Effector memory CD8-positive, alpha-beta T cell (primary cell): ENCODE data around the gene UBE2J1.
A peak's percentile ranks its signal among the peaks of the same experiment; 100 is the strongest.
"Not testable (repeated sequence)": the region's sequence is repeated elsewhere in the genome, so short reads cannot be mapped to it uniquely, and the experiment has no call there.

Experiments used
- ATAC-seq: fragments of 150-1000 bp; cut with Tn5 transposase; replicated peaks from 2 replicates; pipeline ENCODE4 v1.10.0; 2021; ENCODE audit warnings: mild to moderate bottlenecking, moderate library complexity
- DNase-seq, 3 experiments: peaks; one replicate each; pipeline ENCODE4 v3.0.0; 2021
- H3K27ac Mint-ChIP-seq, 2 donors: one replicate each; pipeline ENCODE4 v1.8.0; 2022; ENCODE audit warnings: mild to moderate bottlenecking in 2 of 2, mixed read lengths in 2 of 2, moderate library complexity in 2 of 2
- H3K27me3 Mint-ChIP-seq, 2 donors: one replicate each; pipeline ENCODE4 v1.8.0; 2022; ENCODE audit warnings: mixed read lengths in 2 of 2
- H3K36me3 Mint-ChIP-seq: one replicate; pipeline ENCODE4 v1.8.0; 2022; ENCODE audit warnings: mild to moderate bottlenecking, moderate library complexity, mixed read lengths; ENCODE audit not compliant: insufficient read depth
- H3K4me1 Mint-ChIP-seq, 2 donors: one replicate each; pipeline ENCODE4 v1.8.0; 2022; ENCODE audit warnings: low read depth in 2 of 2, mixed read lengths in 2 of 2
- H3K4me3 Mint-ChIP-seq, 2 donors: one replicate each; pipeline ENCODE4 v1.8.0; 2022; ENCODE audit warnings: mild to moderate bottlenecking in 2 of 2, mixed read lengths in 2 of 2, moderate library complexity in 2 of 2
- H3K9me3 Mint-ChIP-seq, 2 donors: one replicate each; pipeline ENCODE4 v1.8.0; 2022; ENCODE audit warnings: mixed read lengths in 2 of 2

UBE2J1 gene

DNA sequence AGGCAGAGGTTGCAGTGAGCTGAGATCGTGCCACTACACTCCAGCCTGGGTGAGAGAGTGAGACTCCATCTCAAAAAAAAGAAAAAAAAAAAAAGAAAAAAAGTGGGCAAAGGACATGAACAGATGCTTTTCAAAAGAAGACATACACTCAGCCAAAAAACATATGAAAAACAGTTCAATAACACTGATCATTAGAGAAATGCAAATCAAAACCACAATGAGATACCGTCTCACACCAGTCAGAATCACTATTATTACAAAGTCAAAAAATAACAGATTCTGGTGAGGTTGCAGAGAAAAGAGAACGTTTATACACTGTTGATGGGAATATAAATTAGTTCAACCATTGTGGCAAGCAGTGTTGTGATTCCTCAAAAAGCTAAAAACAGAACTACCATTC is 48.0 kb downstream of the UBE2J1 start:
- H3K9me3 Mint-ChIP-seq, DNase-seq, H3K4me3 Mint-ChIP-seq, H3K4me1 Mint-ChIP-seq, H3K36me3 Mint-ChIP-seq, ATAC-seq, H3K27me3 Mint-ChIP-seq, H3K27ac Mint-ChIP-seq: not testable (repeated sequence)

DNA sequence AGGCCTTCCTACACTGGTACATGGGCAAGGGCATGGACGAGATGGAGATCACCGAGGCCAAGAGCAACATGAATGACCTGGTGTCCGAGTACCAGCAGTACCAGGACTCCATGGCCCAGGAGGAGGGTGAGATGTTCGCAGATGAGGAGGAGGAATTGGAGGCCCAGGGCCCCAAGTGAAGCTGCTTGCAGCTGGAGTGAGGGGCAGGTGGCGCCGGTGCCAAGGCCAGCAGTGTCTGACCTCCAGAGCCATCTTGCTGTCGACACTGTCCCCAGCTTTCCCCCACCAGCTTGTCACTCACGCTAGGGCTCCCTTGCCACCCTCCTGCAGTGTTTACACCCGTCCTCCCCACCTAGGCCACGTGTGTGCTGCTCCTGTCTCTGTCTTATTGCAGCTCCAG is 49.6 kb downstream of the UBE2J1 start:
- H3K4me1 Mint-ChIP-seq: peaks cover 11 to 13% of the 10 kb centered on the region in 2 donors
- H3K27me3 Mint-ChIP-seq: no peaks in the 10 kb centered on the region
- H3K36me3 Mint-ChIP-seq: no peaks in the 10 kb centered on the region
- H3K27ac Mint-ChIP-seq: no peak overlapping the region
- no peak for DNase-seq
- H3K4me3 Mint-ChIP-seq: no peak overlapping the region
- ATAC-seq: no peak
- H3K9me3 Mint-ChIP-seq: no peaks in the 10 kb centered on the region

DNA sequence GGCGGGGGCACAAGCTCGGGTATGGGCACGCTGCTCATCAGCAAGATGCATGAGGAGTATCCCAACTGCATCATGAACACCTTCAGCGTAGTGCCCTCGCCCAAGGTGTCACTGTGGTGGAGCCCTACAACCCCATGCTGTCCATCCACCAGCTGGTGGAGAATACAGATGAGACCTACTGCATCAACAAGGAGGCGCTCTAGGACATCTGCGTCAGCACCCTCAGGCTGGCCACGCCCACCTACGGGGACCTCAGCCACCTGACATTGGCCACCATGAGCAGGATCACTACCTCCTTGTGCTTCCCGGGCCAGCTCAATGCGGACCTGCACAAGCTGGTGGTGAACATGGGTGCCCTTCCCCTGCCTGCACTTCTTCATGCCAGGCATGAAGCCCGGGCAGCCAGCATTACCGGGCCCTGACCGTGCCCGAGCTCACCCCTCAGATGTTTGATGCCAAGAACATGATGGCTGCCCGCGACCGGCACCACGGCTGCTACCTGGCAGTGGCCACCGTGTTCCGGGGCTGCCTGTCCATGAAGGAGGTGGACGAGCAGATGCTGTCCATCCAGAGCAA is 50.2 kb downstream of the UBE2J1 start:
- Mint-ChIP-seq H3K27me3 (no peaks in the 10 kb centered on the region), H3K27ac (no peak overlapping the region), H3K36me3 (no peaks in the 10 kb centered on the region), H3K4me3 (no peak overlapping the region), H3K4me1 (peaks cover 11 to 17% of the 10 kb centered on the region in 2 donors), H3K9me3 (no peaks in the 10 kb centered on the region)
- DNase-seq (no peak), ATAC-seq (no peak)

DNA sequence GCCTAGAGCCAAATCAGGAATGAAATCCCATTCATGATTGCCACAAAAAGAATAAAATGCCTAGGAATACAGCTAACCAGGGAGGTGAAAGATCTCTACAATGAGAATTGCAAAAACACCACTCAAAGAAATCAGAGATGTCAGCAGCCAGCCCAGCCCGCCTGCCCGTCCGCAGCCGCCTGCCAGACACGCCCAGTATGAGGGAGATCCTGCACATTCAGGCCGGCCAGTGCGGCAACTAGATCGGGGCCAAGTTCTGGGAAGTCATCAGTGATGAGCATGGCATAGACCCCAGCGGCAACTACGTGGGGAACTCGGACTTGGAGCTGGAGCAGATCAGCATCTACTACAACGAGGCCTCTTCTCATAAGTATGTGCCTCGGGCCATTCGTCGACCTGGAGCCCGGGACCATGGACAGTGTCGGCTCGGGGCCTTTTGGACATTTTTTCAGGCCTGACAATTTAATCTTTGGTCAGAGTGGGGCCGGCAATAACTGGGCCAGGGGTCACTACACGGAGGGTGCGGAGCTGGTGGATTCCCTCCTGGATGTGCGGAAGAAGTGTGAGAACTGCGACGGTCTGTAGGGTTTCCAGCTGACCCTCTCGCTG is 50.8 kb downstream of the UBE2J1 start:
- Mint-ChIP-seq H3K27me3 (no peaks in the 10 kb centered on the region), H3K27ac (no peak overlapping the region), H3K4me1 (peaks cover 11 to 17% of the 10 kb centered on the region in 2 donors), H3K4me3 (no peak overlapping the region), H3K36me3 (no peaks in the 10 kb centered on the region), H3K9me3 (no peaks in the 10 kb centered on the region)
- no peak for ATAC-seq
- no peak for DNase-seq

DNA sequence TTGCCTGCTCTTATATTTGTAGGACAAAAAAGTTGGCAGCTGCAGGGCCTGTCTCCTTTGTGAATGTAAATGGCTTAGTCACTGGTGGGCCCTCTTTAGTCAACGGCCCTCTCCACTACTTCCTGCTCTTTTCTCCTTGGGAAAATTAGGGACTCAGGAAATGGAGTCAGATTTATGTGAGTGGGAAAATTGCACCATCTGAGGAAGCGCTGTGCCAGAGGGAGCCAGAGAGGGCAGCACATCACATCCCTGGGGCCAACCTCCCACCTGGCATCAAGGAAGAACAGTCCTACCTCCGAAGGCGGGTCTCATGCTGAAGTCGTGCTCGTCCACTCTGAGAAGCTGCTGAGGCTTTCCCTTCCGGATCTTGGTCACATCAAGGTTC is 53.1 kb downstream of the UBE2J1 start:
- Mint-ChIP-seq H3K36me3 (no peaks in the 10 kb centered on the region), H3K4me3 (no peak overlapping the region), H3K4me1 (peaks cover 11 to 17% of the 10 kb centered on the region in 2 donors), H3K27ac (peak overlapping the region; percentile 84 to 86), H3K9me3 (no peaks in the 10 kb centered on the region), H3K27me3 (no peaks in the 10 kb centered on the region)
- no peak for DNase-seq
- no peak for ATAC-seq

DNA sequence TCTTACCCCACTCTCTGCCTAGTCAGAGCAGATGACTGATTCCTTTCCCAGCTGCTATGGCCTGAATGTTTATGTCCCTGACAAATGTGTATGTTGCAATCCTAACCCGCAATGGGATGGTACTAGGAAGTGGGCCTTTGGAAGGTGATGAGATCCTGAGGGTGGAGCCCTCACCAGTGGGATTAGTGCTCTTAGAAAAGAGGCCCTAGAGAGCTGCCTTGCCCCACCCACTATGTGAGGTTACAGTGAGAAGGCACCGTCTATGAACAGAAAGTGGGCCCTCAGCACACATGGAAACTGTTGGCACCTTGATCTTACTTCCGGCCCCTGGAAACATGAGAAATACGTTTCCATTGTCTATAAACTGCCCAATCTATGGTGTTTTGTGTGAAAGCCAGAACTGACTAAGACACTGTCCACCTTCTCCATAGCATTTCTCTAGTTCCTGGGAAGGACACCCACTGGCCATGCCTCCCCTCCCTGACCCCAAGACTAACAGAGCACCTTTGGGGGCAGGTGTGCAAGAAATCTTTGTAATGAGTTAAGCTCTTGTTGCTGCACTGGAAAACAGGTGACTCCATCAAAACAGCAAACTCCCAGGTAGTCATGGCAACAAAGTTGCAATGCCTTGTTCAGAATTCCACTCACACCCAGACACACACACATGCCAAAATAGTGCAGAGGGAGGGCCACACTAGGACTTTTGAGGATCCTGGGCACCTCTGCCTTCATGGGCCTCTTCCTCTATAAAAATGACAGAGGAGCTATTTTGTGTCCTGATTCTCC is 53.6 kb downstream of the UBE2J1 start:
- ATAC-seq: peak; percentile 51

DNA sequence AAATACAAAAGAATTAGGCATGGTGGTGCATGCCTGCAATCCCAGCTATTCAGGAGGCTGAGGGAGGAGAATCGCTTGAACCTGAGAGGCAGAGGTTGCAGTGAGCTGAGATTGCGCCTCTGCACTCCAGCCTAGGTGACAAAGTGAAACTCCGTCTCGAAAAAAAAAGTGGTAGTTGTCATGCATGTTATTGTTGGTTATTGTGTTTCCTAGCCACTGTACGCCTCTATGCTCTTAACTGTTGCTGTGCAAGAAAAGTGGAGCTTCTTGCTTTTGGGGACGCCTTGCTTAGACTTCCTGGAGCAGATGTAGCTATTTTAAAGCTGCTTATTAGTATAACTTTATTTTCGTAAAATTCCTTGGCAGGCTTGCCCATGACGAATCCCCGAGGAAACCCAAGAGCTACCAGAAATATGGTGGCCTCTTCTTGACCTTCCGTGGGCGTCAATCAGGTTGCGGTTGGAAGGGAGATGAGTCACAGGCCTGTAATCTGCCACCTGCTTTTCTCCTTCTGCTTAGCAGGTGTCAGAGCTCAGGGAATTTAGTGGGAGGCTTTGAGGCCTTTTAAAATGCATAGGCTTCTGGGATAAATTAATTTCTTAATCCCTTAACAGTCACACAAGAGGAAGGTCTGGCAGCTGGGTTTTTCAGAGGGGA is 54.7 kb downstream of the UBE2J1 start:
- Mint-ChIP-seq H3K4me1 (peaks cover 11 to 17% of the 10 kb centered on the region in 2 donors), H3K36me3 (no peaks in the 10 kb centered on the region), H3K4me3 (peak overlapping the region; percentile 59 to 69), H3K9me3 (no peaks in the 10 kb centered on the region), H3K27me3 (no peaks in the 10 kb centered on the region), H3K27ac (peak overlapping the region; percentile 84 to 86)
- DNase-seq: peak; percentile 24 to 47 (median 29)
- peak; percentile 83 for ATAC-seq

More for the DNA sequence above, 53.6 kb downstream of the UBE2J1 start:
- Mint-ChIP-seq H3K4me1 (peaks cover 11 to 17% of the 10 kb centered on the region in 2 donors), H3K9me3 (no peaks in the 10 kb centered on the region), H3K27ac (peak overlapping the region; percentile 84 to 86), H3K36me3 (no peaks in the 10 kb centered on the region), H3K27me3 (no peaks in the 10 kb centered on the region), H3K4me3 (peak overlapping the region; percentile 42 to 56)
- DNase-seq: peak in 1 of 3 experiments; percentile 38

DNA sequence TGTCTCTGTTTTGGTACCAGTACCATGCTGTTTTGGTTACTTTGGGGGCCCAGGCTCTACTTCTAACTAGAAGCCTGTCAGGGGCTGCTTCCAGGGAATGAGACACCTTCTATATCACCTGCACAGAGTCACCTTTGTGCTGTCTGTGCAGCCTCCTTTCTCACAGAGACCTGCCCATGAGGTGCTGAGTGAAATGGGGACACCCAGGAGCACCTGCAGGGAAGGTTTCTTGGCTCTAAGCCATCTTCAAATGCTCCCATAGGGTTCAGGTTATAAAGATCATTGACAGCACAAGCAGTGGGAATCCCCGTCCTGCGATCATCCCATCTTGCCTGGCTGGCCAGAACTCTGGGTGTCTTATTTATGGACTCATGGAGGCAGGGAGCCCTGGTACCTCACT is 56.5 kb downstream of the UBE2J1 start:
- DNase-seq: no peak
- no peaks in the 10 kb centered on the region for H3K27me3 Mint-ChIP-seq
- peaks cover 11 to 17% of the 10 kb centered on the region in 2 donors for H3K4me1 Mint-ChIP-seq
- H3K27ac Mint-ChIP-seq: no peak overlapping the region
- no peaks in the 10 kb centered on the region for H3K36me3 Mint-ChIP-seq
- no peak overlapping the region for H3K4me3 Mint-ChIP-seq
- H3K9me3 Mint-ChIP-seq: no peaks in the 10 kb centered on the region
- no peak for ATAC-seq

DNA sequence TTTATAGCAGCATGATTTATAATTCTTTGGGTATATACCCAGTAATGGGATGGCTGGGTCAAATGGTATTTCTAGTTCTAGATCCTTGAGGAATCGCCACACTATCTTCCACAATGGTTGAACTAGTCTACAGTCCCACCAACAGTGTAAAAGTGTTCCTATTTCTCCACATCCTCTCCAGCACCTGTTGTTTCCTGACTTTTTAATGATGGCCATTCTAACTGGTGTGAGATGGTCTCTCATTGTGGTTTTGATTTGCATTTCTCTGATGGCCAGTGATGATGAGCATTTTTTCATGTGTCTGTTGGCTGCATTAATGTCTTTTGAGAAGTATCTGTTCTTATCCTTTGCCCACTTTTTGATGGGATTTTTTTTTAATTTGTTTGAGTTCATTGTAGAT is 57.4 kb downstream of the UBE2J1 start:
- not testable (repeated sequence) for H3K27ac Mint-ChIP-seq, H3K4me3 Mint-ChIP-seq, H3K27me3 Mint-ChIP-seq, H3K9me3 Mint-ChIP-seq, ATAC-seq, DNase-seq, H3K36me3 Mint-ChIP-seq
- H3K4me1 Mint-ChIP-seq: peaks cover 11 to 17% of the 10 kb centered on the region in 2 donors

DNA sequence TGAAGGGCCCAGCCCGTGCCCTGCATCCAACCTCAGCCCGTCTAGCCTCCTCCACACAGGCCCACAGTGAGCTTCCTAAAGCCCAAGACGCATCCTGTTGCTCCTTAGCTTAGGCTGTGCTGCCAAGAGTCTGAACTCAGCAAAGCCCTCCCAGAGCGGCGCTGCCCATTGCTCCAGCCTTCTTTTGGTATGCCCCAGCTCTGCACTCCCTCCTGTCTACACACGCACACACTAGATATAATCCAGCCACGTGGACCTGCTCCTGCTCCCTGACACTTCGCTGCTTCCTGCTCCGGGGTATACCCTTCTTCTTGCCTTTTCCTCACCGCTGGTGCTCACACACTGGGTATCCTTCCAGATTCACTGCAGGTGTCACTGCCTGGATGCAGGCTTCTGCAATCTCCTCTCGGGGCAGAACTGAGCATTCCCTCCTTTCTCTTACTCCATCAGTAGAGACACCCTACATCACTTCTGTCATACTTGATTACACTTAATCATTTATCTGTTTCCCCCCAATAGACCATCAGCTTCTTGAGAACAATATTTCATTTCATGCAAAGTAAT is 61.2 kb downstream of the UBE2J1 start:
- DNase-seq: no peak
- Mint-ChIP-seq H3K36me3 (no peaks in the 10 kb centered on the region), H3K27ac (no peak overlapping the region), H3K4me3 (no peak overlapping the region), H3K27me3 (no peaks in the 10 kb centered on the region), H3K4me1 (no peaks in the 10 kb centered on the region), H3K9me3 (no peaks in the 10 kb centered on the region)
- ATAC-seq: no peak

DNA sequence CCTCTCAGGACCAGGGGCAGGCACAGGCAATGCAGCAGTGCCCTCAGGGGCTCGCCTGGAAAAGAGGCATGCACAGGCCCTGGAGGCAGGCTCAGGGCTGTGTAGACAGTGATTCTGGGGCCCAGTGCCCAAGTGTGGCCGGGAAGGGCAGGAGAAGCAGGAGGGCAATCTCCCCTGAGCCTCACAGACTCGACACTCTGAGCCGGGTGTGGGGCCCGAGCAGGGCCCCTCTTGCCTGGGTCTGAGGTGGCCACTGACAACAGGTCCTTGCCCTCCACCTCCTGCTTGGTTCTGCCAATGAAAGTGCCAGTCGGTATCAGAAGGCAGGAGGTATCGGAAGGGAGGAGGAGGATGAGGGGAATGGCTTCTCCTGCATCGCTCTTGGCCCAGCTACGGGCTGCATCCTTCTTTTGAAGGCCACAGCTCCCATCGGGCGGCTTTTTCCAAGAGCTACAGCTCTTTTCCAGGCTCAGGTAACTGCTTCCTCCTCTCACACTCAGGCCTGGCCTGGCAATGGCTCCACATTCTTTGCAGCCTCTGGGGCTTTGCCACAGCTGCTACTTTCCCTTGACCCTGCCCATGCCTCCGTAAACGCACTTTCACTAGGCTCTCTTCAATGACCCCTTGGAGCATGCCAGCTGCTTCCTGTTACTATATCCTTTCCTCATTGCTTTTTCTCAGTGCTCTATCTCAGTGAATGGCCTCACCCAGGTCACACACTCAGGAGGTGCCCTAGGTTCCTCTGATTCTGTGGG is 61.9 kb downstream of the UBE2J1 start:
- H3K36me3 Mint-ChIP-seq: no peaks in the 10 kb centered on the region
- H3K27me3 Mint-ChIP-seq: no peaks in the 10 kb centered on the region
- no peak overlapping the region for H3K4me3 Mint-ChIP-seq
- no peak overlapping the region for H3K27ac Mint-ChIP-seq
- no peaks in the 10 kb centered on the region for H3K4me1 Mint-ChIP-seq
- ATAC-seq (no peak), DNase-seq (no peak)
- no peaks in the 10 kb centered on the region for H3K9me3 Mint-ChIP-seq

DNA sequence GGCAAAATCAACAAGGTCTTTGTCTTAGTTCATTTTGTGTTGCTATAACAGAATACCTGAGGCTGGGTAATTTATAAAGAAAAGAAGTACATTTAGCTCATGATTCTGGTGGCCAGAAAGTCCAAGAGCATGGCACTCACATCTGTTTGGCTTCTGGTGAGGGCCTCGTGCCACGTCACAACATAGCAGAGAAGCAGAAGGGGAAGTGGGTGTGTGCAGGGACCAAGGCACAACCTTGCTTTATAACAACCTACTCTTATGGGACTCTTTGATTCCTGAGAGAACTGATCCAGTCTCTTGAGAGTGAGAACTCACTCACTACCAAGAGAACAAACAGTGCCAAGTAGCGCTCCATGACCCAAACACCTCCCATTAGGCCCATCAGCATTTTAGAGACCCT is 62.8 kb downstream of the UBE2J1 start:
- H3K4me1 Mint-ChIP-seq: no peaks in the 10 kb centered on the region
- H3K27ac Mint-ChIP-seq: peak overlapping the region in 1 of 2 donors; percentile 4
- no peaks in the 10 kb centered on the region for H3K9me3 Mint-ChIP-seq
- no peaks in the 10 kb centered on the region for H3K27me3 Mint-ChIP-seq
- H3K4me3 Mint-ChIP-seq: no peak overlapping the region
- H3K36me3 Mint-ChIP-seq: no peaks in the 10 kb centered on the region
- DNase-seq (no peak), ATAC-seq (no peak)
